Right atrium auricular region (tissue), 2 donors: ENCODE measurements around the gene GSTO2. TPM values are rescaled to one million over a fixed set of nuclear protein-coding genes. Genes with fewer than 3 reads are reported as not detected.

Experiments used
- DNase-seq: peaks from one replicate; pipeline ENCODE4 v3.0.0-alpha.2; 2019; ENCODE audit warnings: low spot score
- H3K27ac ChIP-seq, 2 donors: fragments of 200-600 bp; sonication (generic); 1 replicate in 1 of 2; 2 replicates in 1 of 2; pipeline ENCODE4 v1.5.1; 2016 to 2019
- H3K27me3 ChIP-seq, 2 donors: fragments of 200-600 bp; sonication (generic); one replicate each; pipeline versions ENCODE4 v1.5.1 to v1.6.0; 2017 to 2019
- H3K36me3 ChIP-seq: fragments of 200-600 bp; sonication (generic); one replicate; pipeline ENCODE4 v1.5.1; 2016
- H3K4me1 ChIP-seq, 2 donors: fragments of 200-600 bp; sonication (generic); one replicate each; pipeline versions ENCODE4 v1.5.1 to v1.6.0; 2017 to 2019
- H3K4me3 ChIP-seq, 2 donors: fragments of 200-600 bp; sonication (generic); 1 replicate in 1 of 2; 2 replicates in 1 of 2; pipeline ENCODE4 v1.5.1; 2017 to 2019; ENCODE audit warnings: mild to moderate bottlenecking in 1 of 2, moderate library complexity in 1 of 2
- H3K9me3 ChIP-seq, 2 donors: fragments of 200-600 bp; sonication (generic); one replicate each; pipeline ENCODE4 v1.5.1; 2019
- CTCF ChIP-seq, 2 donors: fragments of 200-600 bp; sonication (generic); IDR thresholded peaks; one replicate each; pipeline ENCODE4 v1.5.1; 2019; ENCODE audit warnings: antibody characterized with exemption in 2 of 2
- total RNA-seq, 2 donors: library from RNA; depleted of rRNA; stranded (reverse); fragments of >200 nt; gene quantifications; one replicate each; pipeline ENCODE4 v1.1.0, GENCODE V29; 2016

GSTO2 gene
- total RNA-seq, 2 donors from 2014 or later = 0.55 to 0.63 TPM

- Histone ChIP-seq H3K9me3 (no peaks in the 10 kb centered on the region), H3K27ac (peak overlapping the region; percentile 99 to 100), H3K36me3 (peaks cover 11% of the 10 kb centered on the region), H3K4me1 (peaks cover 0 to 94% of the 10 kb centered on the region in 2 donors), H3K4me3 (peak overlapping the region in 1 of 2 donors; percentile 36), H3K27me3 (no peaks in the 10 kb centered on the region)
- DNase-seq = peak; percentile 60
- no peak for TF ChIP-seq CTCF (IDR thresholded peaks at IDR 0.05)
Observed at GRCh38 chr10:104332243-104333031, 63.5 kb downstream of the GSTO2 start.

GRCh38 chr10:104333032-104333727 is 64.2 kb downstream of the GSTO2 start:
- no peaks in the 10 kb centered on the region for H3K27me3 ChIP-seq
- H3K9me3 ChIP-seq = no peaks in the 10 kb centered on the region
- H3K27ac ChIP-seq = peak overlapping the region; percentile 99 to 100
- H3K4me3 ChIP-seq = peak overlapping the region; percentile 8 to 94
- TF ChIP-seq CTCF (IDR thresholded peaks at IDR 0.05) = no peak
- H3K4me1 ChIP-seq = peaks cover 0 to 86% of the 10 kb centered on the region in 2 donors
- H3K36me3 ChIP-seq = peaks cover 15% of the 10 kb centered on the region
- DNase-seq = peak; percentile 58

DNA sequence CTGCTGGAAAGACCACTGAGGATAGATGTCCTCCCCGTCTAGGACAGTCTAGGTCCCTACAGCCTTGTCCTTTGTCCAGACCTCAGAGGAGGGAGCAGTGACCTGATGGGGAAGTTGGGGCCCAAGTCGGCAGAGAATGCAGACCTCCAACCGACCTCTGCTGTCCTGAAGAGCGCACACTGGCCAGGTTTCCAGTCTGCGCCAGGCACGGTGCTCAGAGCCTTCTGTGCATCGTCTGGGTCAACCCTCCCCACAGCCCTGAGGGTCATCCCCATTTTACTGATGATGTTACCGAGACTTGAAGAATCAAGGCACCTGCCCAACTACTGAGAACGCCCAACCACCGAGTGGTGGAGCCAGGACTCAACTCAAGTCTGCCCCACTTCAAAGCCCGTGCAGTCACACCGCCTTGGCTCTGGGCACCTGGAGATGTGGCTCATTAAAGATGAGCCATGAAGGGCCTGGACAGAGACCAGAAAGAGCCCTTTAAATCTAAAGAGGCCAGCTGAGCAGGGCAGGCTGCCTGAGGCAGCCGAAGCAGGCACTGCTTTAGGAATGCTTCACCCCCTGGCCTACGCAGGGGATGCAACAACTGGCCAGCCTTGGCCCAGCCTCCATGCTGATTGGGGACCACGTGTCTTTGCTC is 64.9 kb downstream of the GSTO2 start:
- DNase-seq = peak; percentile 58
- H3K4me3 ChIP-seq = peak overlapping the region; percentile 8 to 94

DNA sequence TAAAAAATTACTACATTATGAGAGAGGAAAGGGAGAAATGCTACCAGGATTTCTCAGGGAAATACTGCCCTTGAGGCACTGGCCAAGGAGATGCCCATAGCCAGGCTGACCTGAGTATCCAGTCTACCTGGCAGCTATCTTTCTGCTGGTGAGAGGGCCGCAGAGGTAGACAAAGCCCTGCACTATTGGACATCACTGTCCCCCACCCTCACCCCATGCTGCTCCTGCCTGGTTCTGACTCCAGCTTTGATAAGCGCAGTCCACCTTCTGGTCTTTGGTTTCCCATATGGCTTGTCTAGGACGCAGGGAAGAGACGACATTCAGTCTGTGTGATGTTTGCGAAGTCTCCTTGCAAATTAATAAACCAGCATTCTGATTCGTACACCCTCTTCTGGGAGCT is 65.6 kb downstream of the GSTO2 start:
- Histone ChIP-seq H3K36me3 (peaks cover 15% of the 10 kb centered on the region), H3K27ac (peak overlapping the region; percentile 99 to 100), H3K27me3 (no peaks in the 10 kb centered on the region), H3K4me3 (peak overlapping the region; percentile 94 to 97), H3K9me3 (no peaks in the 10 kb centered on the region), H3K4me1 (peaks cover 0 to 80% of the 10 kb centered on the region in 2 donors)
- TF ChIP-seq CTCF (IDR thresholded peaks at IDR 0.05) = no peak
- peak; percentile 52 for DNase-seq

More for the DNA sequence above, 64.9 kb downstream of the GSTO2 start:
- Histone ChIP-seq H3K27ac (peak overlapping the region; percentile 99 to 100), H3K27me3 (no peaks in the 10 kb centered on the region), H3K9me3 (no peaks in the 10 kb centered on the region), H3K4me1 (peaks cover 0 to 80% of the 10 kb centered on the region in 2 donors), H3K36me3 (peaks cover 15% of the 10 kb centered on the region)
- no peak for TF ChIP-seq CTCF (IDR thresholded peaks at IDR 0.05)

DNA sequence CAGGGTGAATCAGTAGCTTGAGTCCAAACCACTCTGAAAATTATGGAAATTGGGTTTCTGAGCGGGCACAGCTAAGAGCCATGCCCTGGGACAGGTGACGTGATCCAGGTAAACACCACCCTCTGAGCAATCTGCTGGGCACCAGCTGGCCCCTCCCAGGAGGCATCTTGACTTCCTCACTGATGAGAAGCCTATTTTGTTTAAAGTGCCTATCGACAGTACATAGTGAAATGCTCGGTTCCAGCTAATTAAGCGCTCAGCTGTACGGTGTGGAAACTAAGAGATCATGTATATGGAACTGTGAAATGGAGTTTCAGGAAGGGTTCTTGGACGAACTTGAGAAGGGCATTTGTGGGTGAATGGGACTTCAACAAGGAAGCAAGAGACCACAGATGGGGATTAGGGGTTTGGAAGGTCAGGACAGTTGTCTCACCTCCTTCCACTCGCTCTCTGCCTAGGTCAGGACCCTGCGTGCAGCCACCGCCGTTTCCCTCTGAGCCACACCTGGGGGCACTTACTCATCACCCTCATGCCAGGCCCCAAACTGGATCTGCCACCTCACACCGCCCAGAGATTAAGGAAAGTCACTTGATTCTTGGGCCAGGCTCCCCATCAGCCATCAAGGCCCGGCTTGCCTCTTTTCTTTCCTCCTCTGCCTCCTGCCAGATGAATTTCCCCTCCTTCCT is 66.1 kb downstream of the GSTO2 start:
- H3K27ac ChIP-seq = peak overlapping the region; percentile 99 to 100
- peaks cover 0 to 80% of the 10 kb centered on the region in 2 donors for H3K4me1 ChIP-seq
- no peaks in the 10 kb centered on the region for H3K27me3 ChIP-seq
- peaks cover 15% of the 10 kb centered on the region for H3K36me3 ChIP-seq
- peak overlapping the region; percentile 94 to 97 for H3K4me3 ChIP-seq
- no peaks in the 10 kb centered on the region for H3K9me3 ChIP-seq
- TF ChIP-seq CTCF (IDR thresholded peaks at IDR 0.05) = no peak
- DNase-seq = peak; percentile 57
